HG03442 (cell line): ENCODE results near the gene CHCHD6.

Source experiments
- ATAC-seq: cut with Tn5 transposase; IDR thresholded peaks from one replicate; pipeline ENCODE4 v1.9.1; 2021; ENCODE audit warnings: mild to moderate bottlenecking, moderate library complexity; ENCODE audit not compliant: unreplicated experiment

The CHCHD6 gene

DNA sequence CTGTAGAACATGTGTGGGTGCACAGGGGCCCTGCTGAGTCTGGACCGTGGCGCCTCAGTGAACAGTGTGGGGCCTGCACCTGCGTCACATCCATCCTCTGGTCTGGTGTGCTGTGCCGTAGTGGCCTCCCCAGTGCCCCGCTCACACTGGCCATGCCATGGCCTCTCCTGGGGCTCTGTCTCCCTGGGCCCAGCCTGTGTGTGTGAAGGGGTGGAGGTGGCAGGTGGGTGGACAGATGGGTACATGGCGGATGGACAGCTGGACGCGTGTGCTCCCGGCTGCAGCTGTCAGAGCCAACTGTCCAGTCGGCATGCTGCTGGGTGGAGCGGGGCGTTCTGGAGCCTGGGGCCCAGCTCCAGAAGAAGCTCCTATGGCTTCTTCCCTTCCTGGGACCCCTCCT is 296.7 kb downstream of the CHCHD6 start:
- no peak for ATAC-seq

DNA sequence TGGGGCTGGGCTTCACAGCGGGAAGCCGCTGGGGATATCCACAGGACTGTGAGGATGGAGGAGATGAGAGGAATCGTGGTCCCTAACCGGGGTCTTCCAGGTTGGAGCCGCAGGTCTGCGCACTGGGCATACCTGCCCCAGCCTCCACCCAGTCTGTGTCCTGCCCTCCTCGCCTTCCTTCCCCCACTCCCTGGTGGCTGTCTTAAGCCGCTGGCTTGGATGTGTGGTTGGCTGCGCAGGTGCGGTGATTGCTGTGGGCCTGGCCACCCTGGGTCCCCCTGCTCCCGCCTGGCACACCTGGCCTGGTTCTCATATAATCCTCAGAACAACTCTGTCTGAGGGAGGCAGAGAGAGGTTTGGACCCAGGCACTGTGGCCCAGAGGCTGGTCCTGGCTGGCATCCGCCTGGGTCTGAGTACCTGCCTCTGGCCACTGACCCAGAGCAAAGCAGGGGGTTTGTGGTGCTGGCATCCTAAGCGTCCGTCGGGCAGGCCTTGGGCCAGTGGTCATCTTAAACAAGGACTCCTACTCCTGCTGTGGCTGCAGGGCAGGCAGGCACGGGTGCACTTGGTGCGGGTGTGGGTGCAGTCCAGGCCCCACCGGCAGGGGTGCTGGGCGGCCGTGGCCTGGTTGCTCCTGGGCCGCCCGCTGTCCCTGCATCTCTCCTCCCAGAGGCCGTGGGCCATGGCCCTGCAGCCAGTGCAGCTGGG is 297.6 kb downstream of the CHCHD6 start:
- no peak for ATAC-seq

DNA sequence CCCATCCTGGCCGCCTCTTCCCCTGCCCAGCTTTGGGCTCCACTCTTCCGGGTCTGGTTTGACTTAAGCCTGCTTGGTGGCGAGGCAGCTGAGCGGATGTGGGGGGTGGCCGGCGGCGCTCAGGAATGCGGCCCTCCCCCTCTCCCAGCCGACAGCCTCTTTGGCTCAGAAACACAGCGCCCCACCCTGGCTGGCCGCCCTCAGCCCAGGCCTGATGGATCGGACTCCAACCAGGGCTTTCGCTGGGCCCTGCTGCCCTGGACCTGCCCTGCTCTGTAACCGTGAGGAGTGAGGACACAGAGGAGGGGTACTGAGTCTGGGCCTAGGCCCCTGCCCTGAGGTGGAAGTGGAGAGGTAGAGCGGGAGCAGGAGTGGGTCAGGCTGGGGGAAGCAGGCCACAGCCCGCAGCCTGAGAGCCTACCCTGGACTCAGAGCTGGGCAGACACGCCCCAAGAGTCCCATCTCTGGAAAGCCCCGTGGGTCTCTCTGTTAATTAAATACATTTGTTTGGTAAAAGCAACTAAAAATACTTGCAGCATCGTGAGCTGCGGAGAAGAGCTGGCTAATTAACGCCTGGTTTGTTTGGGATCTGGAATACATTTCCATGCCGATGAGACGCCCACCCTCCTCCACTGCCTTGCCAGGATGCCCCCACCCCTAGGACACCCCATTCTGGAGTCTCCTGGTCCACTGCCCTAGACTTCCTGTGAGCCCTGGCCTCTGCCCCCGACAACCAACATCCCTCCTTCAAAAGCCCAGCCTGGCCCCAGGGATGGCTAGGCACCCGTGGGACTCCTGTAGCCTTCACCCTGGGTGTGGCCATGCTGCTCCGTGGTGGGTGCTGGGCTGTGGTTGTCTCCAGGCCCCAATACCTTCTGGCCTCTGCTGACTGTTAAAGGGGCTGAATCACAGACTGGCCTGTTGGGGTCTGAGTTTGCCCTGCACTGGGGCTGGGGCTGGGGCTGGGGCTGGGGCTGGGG is 298.4 kb downstream of the CHCHD6 start:
- ATAC-seq = no peak

DNA sequence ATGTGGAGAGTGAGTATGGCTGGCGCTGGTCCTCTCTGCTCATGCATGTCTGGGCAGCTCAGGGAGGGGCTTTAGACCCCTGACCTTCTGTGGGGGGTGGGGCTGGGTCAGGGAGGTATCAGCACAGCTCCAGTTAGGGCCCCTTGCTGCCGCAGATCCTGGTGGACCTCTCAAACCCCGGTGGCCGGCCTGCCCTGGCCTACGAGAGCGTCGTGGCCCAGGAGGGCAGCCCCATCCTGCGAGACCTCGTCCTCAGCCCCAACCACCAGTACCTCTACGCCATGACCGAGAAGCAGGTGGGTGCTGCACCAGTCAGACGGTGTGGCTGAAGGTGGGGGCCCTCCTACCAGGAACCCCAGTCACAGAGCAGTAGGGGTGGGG is 299.1 kb downstream of the CHCHD6 start:
- ATAC-seq = no peak

DNA sequence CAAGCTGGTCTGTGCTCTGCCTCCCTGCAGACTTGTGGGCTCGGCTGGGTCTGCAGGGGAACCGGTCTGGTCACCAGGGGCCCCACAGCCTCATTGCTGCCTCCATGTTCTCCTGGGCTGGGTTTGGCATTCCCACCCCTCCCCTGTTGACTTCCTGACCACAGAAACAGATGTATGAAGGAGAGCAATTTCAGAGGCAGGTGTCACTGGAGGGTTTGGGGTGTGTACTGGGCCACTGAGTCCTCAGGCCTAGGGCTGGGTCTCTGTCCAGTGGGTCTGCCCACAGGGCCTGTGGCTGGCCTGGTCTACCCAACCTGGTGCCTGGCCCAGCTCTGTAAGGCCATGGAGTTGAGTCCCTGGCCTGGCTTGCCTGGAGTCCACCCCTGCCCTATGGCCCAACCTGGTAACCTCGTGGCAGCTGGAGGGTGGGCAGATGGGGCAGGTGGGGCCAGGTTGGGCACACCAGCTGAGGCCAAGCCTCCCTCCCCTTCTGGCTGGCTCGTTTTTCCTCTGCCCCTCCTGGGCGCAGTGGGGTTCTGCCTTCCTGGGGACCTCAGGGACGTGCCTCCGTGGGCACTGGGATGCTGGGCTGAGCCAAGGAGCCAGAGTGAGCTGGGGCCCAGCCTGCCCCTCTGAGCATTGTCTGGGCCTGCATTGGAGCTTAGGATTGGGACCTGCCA is 299.7 kb downstream of the CHCHD6 start:
- ATAC-seq = no peak

DNA sequence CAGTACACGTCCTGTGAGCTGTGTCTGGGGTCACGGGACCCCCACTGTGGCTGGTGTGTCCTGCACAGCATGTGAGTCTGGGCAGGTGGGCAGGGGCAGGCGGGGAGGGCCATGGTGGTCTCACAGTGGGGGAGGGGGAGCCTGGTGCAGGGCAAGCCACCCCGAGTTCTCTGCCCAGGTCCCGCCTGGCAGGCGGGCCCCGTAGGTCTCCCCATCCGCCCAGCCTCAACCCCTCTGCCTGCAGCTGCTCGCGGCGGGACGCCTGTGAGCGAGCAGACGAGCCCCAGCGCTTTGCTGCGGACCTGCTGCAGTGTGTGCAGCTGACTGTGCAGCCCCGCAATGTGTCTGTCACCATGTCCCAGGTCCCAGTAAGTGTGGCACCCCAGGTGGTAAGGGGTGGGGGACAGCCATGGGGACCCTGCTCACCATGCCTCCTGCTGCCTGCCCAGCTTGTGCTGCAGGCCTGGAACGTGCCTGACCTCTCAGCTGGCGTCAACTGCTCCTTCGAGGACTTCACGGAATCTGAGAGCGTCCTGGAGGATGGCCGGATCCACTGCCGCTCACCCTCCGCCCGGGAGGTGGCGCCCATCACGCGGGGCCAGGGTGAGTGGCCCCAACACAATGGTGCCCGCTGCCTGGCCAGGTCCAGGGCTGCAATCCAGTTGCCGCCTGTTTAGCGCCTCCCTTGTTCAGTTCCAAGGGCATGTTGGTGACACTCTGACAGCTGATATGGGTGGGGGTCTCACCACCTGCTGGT is 300.8 kb downstream of the CHCHD6 start:
- ATAC-seq = no peak

DNA sequence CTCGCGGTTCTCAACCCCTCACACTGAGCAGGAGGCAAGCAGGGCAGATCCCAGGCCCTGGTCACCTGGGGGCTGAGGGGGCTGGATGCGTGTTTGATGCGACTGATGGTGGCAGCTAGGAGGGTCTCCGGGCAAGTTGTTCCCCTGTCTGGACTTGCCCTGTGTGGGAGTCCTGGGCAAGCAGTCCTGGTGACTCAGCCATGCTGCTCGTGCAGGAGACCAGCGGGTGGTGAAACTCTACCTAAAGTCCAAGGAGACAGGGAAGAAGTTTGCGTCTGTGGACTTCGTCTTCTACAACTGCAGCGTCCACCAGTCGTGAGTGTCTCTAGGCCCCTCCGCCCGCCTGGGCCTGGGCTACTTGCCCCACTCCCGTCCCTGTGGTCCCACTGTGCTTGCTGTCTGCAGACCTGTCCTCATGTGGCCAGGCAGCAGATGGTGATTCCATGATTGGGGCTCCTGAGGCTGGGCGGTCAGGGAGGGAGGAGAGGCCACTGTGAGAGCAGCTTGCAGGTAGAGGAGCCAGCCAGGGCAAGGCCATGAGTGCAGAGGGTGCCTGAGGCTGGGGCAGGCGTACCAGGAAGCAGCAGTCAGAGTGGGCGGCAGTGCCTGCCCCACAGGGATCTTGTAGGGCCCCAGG is 301.9 kb downstream of the CHCHD6 start:
- no peak for ATAC-seq

DNA sequence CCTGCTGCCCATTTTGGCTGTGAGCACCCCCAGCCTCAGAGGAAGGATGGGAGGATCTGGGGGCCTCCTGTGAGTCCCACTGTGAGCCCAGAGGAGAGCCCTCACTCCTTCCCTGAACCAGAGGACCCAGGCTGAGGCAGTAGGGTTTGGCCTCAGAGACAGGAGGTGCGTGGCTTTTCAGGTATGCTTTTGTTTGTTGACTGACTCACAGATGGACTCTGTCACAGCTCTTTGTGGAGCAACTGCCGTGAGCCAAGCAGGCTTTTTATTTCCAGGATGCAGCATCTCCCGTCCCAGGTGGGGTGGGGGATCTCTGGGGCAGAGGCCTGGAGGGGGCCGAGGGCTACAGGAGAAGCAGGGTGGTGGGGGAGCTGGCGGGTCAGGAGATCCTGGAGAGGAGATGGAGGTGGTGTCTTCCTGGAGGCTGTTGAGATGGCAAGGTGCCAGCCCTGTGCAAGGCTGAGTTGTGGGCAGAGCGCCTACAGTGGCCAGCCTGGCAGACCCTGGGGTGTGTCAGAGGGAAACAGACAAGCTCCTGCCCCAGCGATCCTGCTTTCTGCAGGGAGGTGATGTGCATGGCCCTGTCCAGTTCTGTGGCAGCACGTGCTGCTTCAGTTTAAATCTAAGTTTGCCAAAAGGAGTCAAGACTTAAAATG is 302.9 kb downstream of the CHCHD6 start:
- ATAC-seq = no peak

DNA sequence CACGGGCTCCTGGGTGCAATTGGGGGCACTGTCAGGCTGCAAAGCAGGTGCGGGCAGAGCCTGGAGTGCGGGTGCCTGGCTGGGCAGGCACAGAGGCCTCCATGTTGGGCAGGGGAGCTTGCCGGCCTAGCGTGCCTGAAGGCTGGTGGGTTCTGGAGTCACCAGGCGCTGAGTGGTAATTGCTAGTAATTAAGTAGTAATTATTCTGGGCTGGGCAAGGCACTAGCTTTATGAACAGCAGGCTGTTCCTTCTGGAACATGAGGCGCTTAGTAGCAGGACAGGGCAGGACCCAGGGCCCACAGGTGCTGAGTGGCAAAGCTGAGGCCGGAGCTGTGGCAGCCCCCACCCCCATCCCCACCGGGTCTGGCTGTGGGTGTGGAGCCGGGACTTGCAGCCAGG is 304.2 kb downstream of the CHCHD6 start:
- ATAC-seq = no peak

DNA sequence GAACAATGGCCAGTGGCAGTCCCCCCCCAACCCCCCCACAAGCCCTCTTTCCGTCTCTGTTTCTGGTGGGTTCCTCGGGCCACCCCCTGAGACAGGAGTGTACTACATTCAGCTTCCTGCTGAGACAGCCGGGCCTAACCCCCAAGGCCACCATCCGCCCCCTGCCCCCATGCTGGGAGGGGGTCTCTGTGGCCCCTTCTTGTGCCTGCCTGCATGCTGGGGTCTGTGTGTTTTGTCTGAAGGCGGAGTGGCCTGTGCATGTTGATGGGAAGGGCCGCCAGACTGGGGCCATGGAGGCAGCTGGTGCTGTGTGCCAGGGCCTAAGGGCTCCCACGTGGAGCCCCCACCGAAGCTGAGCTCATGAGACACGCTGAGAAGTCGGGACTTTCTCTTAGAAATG is 305.5 kb downstream of the CHCHD6 start:
- no peak for ATAC-seq
